Mucosa of rectum (tissue), 2 donors: ENCODE results near the gene RBP7.
A peak's percentile ranks its signal among the peaks of the same experiment; 100 is the strongest.
"Not testable (repeated sequence)": the region's sequence is repeated elsewhere in the genome, so short reads cannot be mapped to it uniquely, and the experiment has no call there.

ENCODE experiments used
- H3K27ac ChIP-seq, 2 donors: one replicate each; pipeline ENCODE4 v1.7.0; 2013; ENCODE audit warnings: inconsistent platforms in 2 of 2, low read depth in 2 of 2, low read length in 2 of 2
- H3K27me3 ChIP-seq, 2 donors: one replicate each; pipeline ENCODE4 v1.7.0; 2013; ENCODE audit warnings: low read length in 2 of 2; ENCODE audit not compliant: control insufficient read depth in 2 of 2, insufficient read depth in 2 of 2
- H3K36me3 ChIP-seq, 2 donors: one replicate each; pipeline ENCODE4 v1.7.0; 2013; ENCODE audit warnings: low read length in 2 of 2; ENCODE audit not compliant: control insufficient read depth in 2 of 2, insufficient read depth in 2 of 2
- H3K4me1 ChIP-seq, 2 donors: one replicate each; pipeline ENCODE4 v1.7.0; 2013; ENCODE audit warnings: low read length in 2 of 2, mild to moderate bottlenecking in 1 of 2; ENCODE audit not compliant: control insufficient read depth in 2 of 2, insufficient read depth in 2 of 2
- H3K4me3 ChIP-seq, 2 donors: one replicate each; pipeline ENCODE4 v1.7.0; 2013; ENCODE audit warnings: low read length in 2 of 2
- H3K9ac ChIP-seq, 2 donors: one replicate each; pipeline ENCODE4 v1.7.0; 2013; ENCODE audit warnings: low read length in 2 of 2, low read depth in 1 of 2, mild to moderate bottlenecking in 1 of 2
- H3K9me3 ChIP-seq, 2 donors: one replicate each; pipeline ENCODE4 v1.7.0; 2013; ENCODE audit warnings: low read length in 2 of 2; ENCODE audit not compliant: control insufficient read depth in 2 of 2
- donor health status: healthy.
- donor health status: Normal muscosa, but diverticular disease.

RBP7 gene

GRCh38 chr1:10028956-10029500 is 32.0 kb downstream of the RBP7 start:
- H3K4me1 ChIP-seq, H3K9ac ChIP-seq, H3K36me3 ChIP-seq, H3K4me3 ChIP-seq, H3K9me3 ChIP-seq, H3K27me3 ChIP-seq, H3K27ac ChIP-seq: not testable (repeated sequence)

GRCh38 chr1:10031461-10031860 is 34.4 kb downstream of the RBP7 start:
- no peak overlapping the region for H3K4me3 ChIP-seq

GRCh38 chr1:10032590-10033358 is 35.7 kb downstream of the RBP7 start, which contains the start of gene UBE4B:
Gene UBE4B (plus strand): TSS chr1:10032958. CDS start chr1:10033671, 713 bp downstream.
- H3K4me3 ChIP-seq, result peak within 1 kb of the TSS; percentile 95 to 96
- no peaks in the 10 kb centered on the region for H3K27me3 ChIP-seq
- no peaks in the 10 kb centered on the region for H3K9me3 ChIP-seq
- peaks cover 9 to 11% of the 10 kb centered on the region in 2 donors for H3K4me1 ChIP-seq
- peak within 1 kb of the TSS; percentile 95 to 97 for H3K27ac ChIP-seq
- H3K36me3 ChIP-seq, result peaks cover 0 to 3% of the 10 kb centered on the region in 2 donors
- H3K9ac ChIP-seq, result peak within 1 kb of the TSS; percentile 83 to 88

More at GRCh38 chr1:10031461-10031860, 34.4 kb downstream of the RBP7 start:
- peaks cover 9 to 11% of the 10 kb centered on the region in 2 donors for H3K4me1 ChIP-seq
- H3K9me3 ChIP-seq, result no peaks in the 10 kb centered on the region
- H3K27ac ChIP-seq, result no peak overlapping the region
- no peaks in the 10 kb centered on the region for H3K27me3 ChIP-seq
- no peak overlapping the region for H3K9ac ChIP-seq
- H3K36me3 ChIP-seq, result no peaks in the 10 kb centered on the region

DNA sequence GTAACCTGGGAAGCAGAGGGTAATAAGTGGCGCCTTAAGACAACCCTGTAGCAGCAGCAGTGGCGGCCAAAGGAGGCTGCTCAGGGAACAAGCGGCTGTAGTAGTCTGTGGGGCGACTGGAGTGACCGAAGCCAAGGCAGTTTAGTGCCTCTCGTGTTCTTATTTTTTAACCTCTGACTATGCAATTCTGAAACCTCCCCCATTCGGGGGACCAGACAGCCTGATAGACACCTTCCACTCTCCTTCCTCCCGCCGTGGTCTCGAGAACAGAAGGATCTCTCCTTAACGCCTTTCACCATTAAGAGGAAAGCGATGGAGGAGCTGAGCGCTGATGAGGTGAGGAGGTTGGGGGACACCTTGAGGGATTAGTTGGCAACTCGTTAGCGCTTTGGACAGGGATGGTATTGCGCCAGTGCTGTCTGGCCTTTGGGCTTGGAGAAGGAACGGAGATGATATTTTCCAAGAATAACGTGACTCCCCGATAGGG is 36.4 kb downstream of the RBP7 start:
- Histone ChIP-seq H3K4me3 (peak overlapping the region; percentile 95 to 96), H3K27me3 (no peaks in the 10 kb centered on the region), H3K4me1 (peaks cover 9 to 11% of the 10 kb centered on the region in 2 donors)

GRCh38 chr1:10042746-10043145 is 45.7 kb downstream of the RBP7 start:
- no peak overlapping the region for H3K27ac ChIP-seq

More for the DNA sequence above, 36.4 kb downstream of the RBP7 start:
- H3K27ac ChIP-seq, result peak overlapping the region; percentile 95 to 97
- H3K9ac ChIP-seq, result peak overlapping the region; percentile 83 to 88
- H3K9me3 ChIP-seq, result no peaks in the 10 kb centered on the region
- peaks cover 0 to 5% of the 10 kb centered on the region in 2 donors for H3K36me3 ChIP-seq

GRCh38 chr1:10045480-10046355 is 48.7 kb downstream of the RBP7 start:
- Histone ChIP-seq H3K27ac (no peak overlapping the region), H3K4me1 (peaks cover 0 to 5% of the 10 kb centered on the region in 2 donors), H3K27me3 (no peaks in the 10 kb centered on the region), H3K36me3 (peaks cover 10 to 17% of the 10 kb centered on the region in 2 donors), H3K9ac (no peak overlapping the region), H3K9me3 (no peaks in the 10 kb centered on the region), H3K4me3 (no peak overlapping the region)

More at GRCh38 chr1:10042746-10043145, 45.7 kb downstream of the RBP7 start:
- no peaks in the 10 kb centered on the region for H3K9me3 ChIP-seq
- H3K4me1 ChIP-seq, result peaks cover 0 to 5% of the 10 kb centered on the region in 2 donors
- peaks cover 7 to 17% of the 10 kb centered on the region in 2 donors for H3K36me3 ChIP-seq
- H3K27me3 ChIP-seq, result no peaks in the 10 kb centered on the region
- no peak overlapping the region for H3K9ac ChIP-seq
- no peak overlapping the region for H3K4me3 ChIP-seq

DNA sequence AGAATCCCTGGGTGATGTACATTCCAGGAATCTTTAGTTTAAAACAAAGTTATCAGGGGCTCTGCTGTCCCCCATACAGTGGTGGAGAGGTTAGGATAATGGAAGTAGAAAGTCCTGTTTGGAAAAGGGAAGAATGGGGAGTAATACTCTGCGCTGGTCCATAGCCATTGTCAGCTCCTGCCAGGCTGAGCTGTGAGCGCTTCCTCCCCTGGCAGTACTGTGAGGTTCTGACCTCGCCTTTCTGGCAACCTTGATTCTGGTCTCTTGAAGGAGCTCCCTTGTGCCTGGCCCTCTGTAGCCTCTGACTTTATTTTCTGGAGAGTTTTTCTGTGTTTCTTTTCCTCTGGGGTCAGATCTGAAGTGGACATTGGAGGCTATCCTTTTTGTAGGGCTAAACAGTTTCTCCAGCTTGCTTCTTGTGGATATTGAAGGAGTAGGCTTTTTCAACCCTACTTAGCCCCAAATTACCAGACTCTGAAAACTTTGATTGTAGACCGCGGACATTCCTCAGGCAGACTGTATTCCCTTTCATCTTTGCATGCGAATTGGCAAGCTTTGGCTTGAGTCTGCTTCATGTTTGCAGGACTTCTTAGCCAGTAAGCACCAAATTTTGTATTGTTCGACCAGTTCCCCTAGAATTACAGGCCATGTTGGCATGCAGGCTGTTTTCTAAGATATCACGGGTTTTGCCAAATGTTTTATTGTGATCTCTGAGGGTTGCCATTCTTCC is 49.5 kb downstream of the RBP7 start:
- Histone ChIP-seq H3K4me3 (no peak overlapping the region), H3K9me3 (no peaks in the 10 kb centered on the region), H3K9ac (no peak overlapping the region), H3K36me3 (peaks cover 10 to 23% of the 10 kb centered on the region in 2 donors), H3K27me3 (no peaks in the 10 kb centered on the region), H3K27ac (no peak overlapping the region), H3K4me1 (peaks cover 0 to 5% of the 10 kb centered on the region in 2 donors)

DNA sequence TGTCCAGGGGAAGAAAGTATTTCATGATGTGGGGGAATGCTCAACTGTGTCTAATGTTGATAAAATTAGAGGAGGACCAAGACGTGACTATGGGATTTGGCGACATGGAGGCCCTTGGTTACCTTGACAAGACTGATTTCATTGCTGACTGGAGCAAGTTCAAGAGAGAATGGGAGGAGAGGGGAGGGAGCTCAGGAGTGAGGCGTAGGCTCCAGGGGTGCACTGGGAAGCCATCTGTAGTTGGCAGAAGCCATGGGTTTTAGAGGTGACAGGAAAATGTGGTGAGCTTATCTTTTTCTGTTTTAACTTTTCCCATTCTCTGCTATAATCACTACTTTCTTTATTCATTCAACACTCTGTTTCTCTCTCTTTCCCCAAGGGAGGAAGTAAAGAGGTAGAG is 51.6 kb downstream of the RBP7 start:
- no peak overlapping the region for H3K27ac ChIP-seq
- peaks cover 7 to 22% of the 10 kb centered on the region in 2 donors for H3K36me3 ChIP-seq
- H3K4me1 ChIP-seq, result peaks cover 0 to 5% of the 10 kb centered on the region in 2 donors
- no peaks in the 10 kb centered on the region for H3K9me3 ChIP-seq
- H3K4me3 ChIP-seq, result no peak overlapping the region
- H3K9ac ChIP-seq, result no peak overlapping the region
- H3K27me3 ChIP-seq, result no peaks in the 10 kb centered on the region

GRCh38 chr1:10050611-10051010 is 53.6 kb downstream of the RBP7 start:
- no peak overlapping the region for H3K9ac ChIP-seq
- H3K27me3 ChIP-seq, result no peaks in the 10 kb centered on the region
- H3K9me3 ChIP-seq, result no peaks in the 10 kb centered on the region
- no peak overlapping the region for H3K4me3 ChIP-seq
- no peak overlapping the region for H3K27ac ChIP-seq
- H3K36me3 ChIP-seq, result peaks cover 3 to 19% of the 10 kb centered on the region in 2 donors
- peaks cover 0 to 3% of the 10 kb centered on the region in 2 donors for H3K4me1 ChIP-seq
